Muscle of leg (tissue), 16 donors: ENCODE data around the gene EYS. TPM values are rescaled to one million over a fixed set of nuclear protein-coding genes. Genes with fewer than 3 reads are reported as not detected.

Source experiments
- DNase-seq: peaks from one replicate; pipeline ENCODE4 v3.0.0; 2013
- H3K27ac ChIP-seq: one replicate; pipeline ENCODE4 v1.5.1; 2013; ENCODE audit warnings: mild to moderate bottlenecking, low read length, control low read depth
- H3K27me3 ChIP-seq: one replicate; pipeline ENCODE4 v1.6.1; 2013; ENCODE audit warnings: low read length; ENCODE audit not compliant: control insufficient read depth, insufficient read depth
- H3K36me3 ChIP-seq: one replicate; pipeline ENCODE4 v1.6.1; 2013; ENCODE audit warnings: low read length; ENCODE audit not compliant: control insufficient read depth, insufficient read depth
- H3K4me1 ChIP-seq: one replicate; pipeline ENCODE4 v1.6.1; 2013; ENCODE audit warnings: low read length; ENCODE audit not compliant: control insufficient read depth, insufficient read depth
- H3K4me3 ChIP-seq: one replicate; pipeline ENCODE4 v1.5.1; 2013; ENCODE audit warnings: low read length, control low read depth
- H3K9me3 ChIP-seq: replicated peaks from 2 replicates; pipeline ENCODE4 v1.6.1; 2013; ENCODE audit warnings: low read depth, low read length; ENCODE audit not compliant: control insufficient read depth
- WGBS: methylation state at CpG from one replicate; pipeline ENCODE4 v1.1.5; 2013; ENCODE audit warnings: missing lambda C conversion rate; ENCODE audit not compliant: insufficient coverage; 5-methylcytosine and 5-hydroxymethylcytosine counted together
- long read RNA-seq, 11 donors: transcript quantifications; one replicate each; lab custom pipeline, GENCODE V29; 2026
- polyA plus RNA-seq, 8 donors: library from polyadenylated mRNA; unstranded; fragments of 120-200 nt; gene quantifications; one replicate each; pipeline versions ENCODE4 v1.2.1 to v1.2.3, GENCODE V29; 2013; ENCODE audit warnings: inconsistent platforms in 1 of 8, low replicate concordance in 1 of 8; ENCODE audit not compliant: insufficient read length in 8 of 8, insufficient read depth in 1 of 8
- total RNA-seq: library from RNA; stranded (reverse); fragments of 120-200 nt; gene quantifications from one replicate; pipeline ENCODE4 v1.2.4, GENCODE V29; 2013

EYS gene
- total RNA-seq (1.1 TPM), polyA plus RNA-seq (1 to 10 TPM in 1 of 8 donors, under 1 TPM in 7; 0.24 to 1.1 (median 0.56) TPM)
- long read RNA-seq, donor 1 = 0 reads
- long read RNA-seq, donor 2 = 0 reads
- long read RNA-seq, donor 3 = 0 reads
- long read RNA-seq, donor 4 = 0 reads
- long read RNA-seq, donor 5 = 0 reads
- long read RNA-seq, donor 6 = 0 reads
- long read RNA-seq, donor 7 = 0 reads
- long read RNA-seq, donor 8 = 0 reads
- long read RNA-seq, donor 9 = 0 reads
- long read RNA-seq, donor 10 = 0 reads
- long read RNA-seq, donor 11 = 0 reads

GRCh38 chr6:65707126-65707826, at the start of gene EYS:
Gene EYS, minus strand, starts transcription at chr6:65707226. Its CDS starts 211,816 bp downstream, at chr6:65495410.
- WGBS = no CpG with 5 or more reads among the region's 4 CpGs
- Histone ChIP-seq H3K4me3 (no peak within 1 kb of the TSS), H3K9me3 (no peaks in the 10 kb centered on the region), H3K4me1 (no peaks in the 10 kb centered on the region), H3K27me3 (no peaks in the 10 kb centered on the region), H3K27ac (no peak within 1 kb of the TSS), H3K36me3 (no peaks in the 10 kb centered on the region)
- peak; percentile 2 for DNase-seq

GRCh38 chr6:65746302-65746701, 39.3 kb upstream of the EYS start:
- WGBS = 85% methylated on average over 4 of the region's 4 CpGs
- Histone ChIP-seq H3K36me3 (no peaks in the 10 kb centered on the region), H3K27ac (no peak overlapping the region), H3K9me3 (peaks cover 12% of the 10 kb centered on the region), H3K27me3 (no peaks in the 10 kb centered on the region), H3K4me3 (no peak overlapping the region), H3K4me1 (no peaks in the 10 kb centered on the region)
- no peak for DNase-seq

- Histone ChIP-seq H3K27ac (no peak overlapping the region), H3K4me3 (no peak overlapping the region), H3K27me3 (no peaks in the 10 kb centered on the region), H3K4me1 (no peaks in the 10 kb centered on the region), H3K9me3 (peaks cover 12% of the 10 kb centered on the region), H3K36me3 (no peaks in the 10 kb centered on the region)
- DNase-seq = no peak
- WGBS = 96% methylated on average over 2 of the region's 2 CpGs
Measured at GRCh38 chr6:65745614-65746013, 38.6 kb upstream of the EYS start.

GRCh38 chr6:65728879-65729479, 22.0 kb upstream of the EYS start:
- H3K4me1 ChIP-seq = no peaks in the 10 kb centered on the region
- H3K36me3 ChIP-seq = no peaks in the 10 kb centered on the region
- no peaks in the 10 kb centered on the region for H3K9me3 ChIP-seq
- H3K27ac ChIP-seq = no peak overlapping the region
- no peak for DNase-seq
- H3K27me3 ChIP-seq = no peaks in the 10 kb centered on the region
- no peak overlapping the region for H3K4me3 ChIP-seq
- 0% methylated on average over 1 of the region's 3 CpGs for WGBS

GRCh38 chr6:65719101-65719500, 12.1 kb upstream of the EYS start:
- Histone ChIP-seq H3K9me3 (no peaks in the 10 kb centered on the region), H3K27ac (no peak overlapping the region), H3K4me1 (no peaks in the 10 kb centered on the region), H3K27me3 (no peaks in the 10 kb centered on the region), H3K4me3 (no peak overlapping the region), H3K36me3 (no peaks in the 10 kb centered on the region)
- DNase-seq = no peak
- WGBS = 43% methylated on average over 1 of the region's 3 CpGs

- no peaks in the 10 kb centered on the region for H3K9me3 ChIP-seq
- no peak for DNase-seq
- H3K4me1 ChIP-seq = no peaks in the 10 kb centered on the region
- no peaks in the 10 kb centered on the region for H3K27me3 ChIP-seq
- H3K27ac ChIP-seq = no peak overlapping the region
- no peaks in the 10 kb centered on the region for H3K36me3 ChIP-seq
- no peak overlapping the region for H3K4me3 ChIP-seq
Measured at GRCh38 chr6:65711531-65711930, 4.5 kb upstream of the EYS start.

- Histone ChIP-seq H3K4me3 (no peak overlapping the region), H3K4me1 (no peaks in the 10 kb centered on the region), H3K9me3 (no peaks in the 10 kb centered on the region), H3K36me3 (no peaks in the 10 kb centered on the region), H3K27me3 (no peaks in the 10 kb centered on the region), H3K27ac (no peak overlapping the region)
- no peak for DNase-seq
- WGBS = no CpG with 5 or more reads among the region's 5 CpGs
Measured at GRCh38 chr6:65709099-65709830, 2.2 kb upstream of the EYS start.

GRCh38 chr6:65708162-65708561, 1.1 kb upstream of the EYS start:
- H3K9me3 ChIP-seq = no peaks in the 10 kb centered on the region
- DNase-seq = no peak
- H3K4me3 ChIP-seq = no peak overlapping the region
- no peaks in the 10 kb centered on the region for H3K27me3 ChIP-seq
- H3K36me3 ChIP-seq = no peaks in the 10 kb centered on the region
- no peaks in the 10 kb centered on the region for H3K4me1 ChIP-seq
- no peak overlapping the region for H3K27ac ChIP-seq
- 67% methylated on average over 1 of the region's 1 CpG for WGBS

- no peak overlapping the region for H3K4me3 ChIP-seq
- H3K27ac ChIP-seq = no peak overlapping the region
- no peaks in the 10 kb centered on the region for H3K4me1 ChIP-seq
- no CpG with 5 or more reads among the region's 3 CpGs for WGBS
- no peak for DNase-seq
- H3K9me3 ChIP-seq = no peaks in the 10 kb centered on the region
- no peaks in the 10 kb centered on the region for H3K36me3 ChIP-seq
- H3K27me3 ChIP-seq = no peaks in the 10 kb centered on the region
Measured at GRCh38 chr6:65706436-65706835, 590 bp downstream of the EYS start.

- WGBS = 40% methylated on average over 1 of the region's 1 CpG
- Histone ChIP-seq H3K27ac (no peak overlapping the region), H3K36me3 (no peaks in the 10 kb centered on the region), H3K9me3 (no peaks in the 10 kb centered on the region), H3K27me3 (no peaks in the 10 kb centered on the region), H3K4me1 (no peaks in the 10 kb centered on the region), H3K4me3 (no peak overlapping the region)
- DNase-seq = peak; percentile 1
Measured at GRCh38 chr6:65701325-65701724, 5.7 kb downstream of the EYS start.
